Parathyroid adenoma (tissue), 2 donors: ENCODE results near the gene CLIC1.

Experiments used
- H2AFZ ChIP-seq: fragments of 300-600 bp; sonication (generic); one replicate; pipeline ENCODE4 v1.7.0; 2017; ENCODE audit warnings: antibody characterized with exemption, mild to moderate bottlenecking
- H3K27ac ChIP-seq: fragments of 300-600 bp; sonication (generic); one replicate; pipeline ENCODE4 v1.7.0; 2017
- H3K27me3 ChIP-seq: fragments of 300-600 bp; sonication (generic); one replicate; pipeline ENCODE4 v1.7.0; 2017; ENCODE audit warnings: low read length; ENCODE audit not compliant: control insufficient read depth, insufficient read depth
- H3K36me3 ChIP-seq: fragments of 300-600 bp; sonication (generic); one replicate; pipeline ENCODE4 v1.7.0; 2017; ENCODE audit warnings: low read length; ENCODE audit not compliant: control insufficient read depth, insufficient read depth
- H3K4me1 ChIP-seq: fragments of 300-600 bp; sonication (generic); one replicate; pipeline ENCODE4 v1.7.0; 2017; ENCODE audit warnings: control low read depth
- H3K4me2 ChIP-seq: fragments of 300-600 bp; sonication (generic); one replicate; pipeline ENCODE4 v1.7.0; 2017; ENCODE audit warnings: low read length
- H3K4me3 ChIP-seq: fragments of 300-600 bp; sonication (generic); one replicate; pipeline ENCODE4 v1.7.0; 2017; ENCODE audit warnings: low read depth, low read length
- H3K79me2 ChIP-seq: fragments of 300-600 bp; sonication (generic); one replicate; pipeline ENCODE4 v1.7.0; 2017; ENCODE audit warnings: control low read depth
- H3K9ac ChIP-seq: fragments of 300-600 bp; sonication (generic); one replicate; pipeline ENCODE4 v1.7.0; 2017; ENCODE audit warnings: mild to moderate bottlenecking
- H3K9me3 ChIP-seq: fragments of 300-600 bp; sonication (generic); one replicate; pipeline ENCODE4 v1.7.0; 2017; ENCODE audit warnings: low read length; ENCODE audit not compliant: control insufficient read depth
- CTCF ChIP-seq: fragments of 300-600 bp; sonication (generic); IDR thresholded peaks from one replicate; pipeline ENCODE4 v1.7.0; 2017; ENCODE audit warnings: antibody characterized with exemption, mild to moderate bottlenecking
- donor health status: primary hyperparathyroidism.

The CLIC1 gene

GRCh38 chr6:31736768-31737314 lies 511 bp upstream of the CLIC1 start:
- peak overlapping the region; percentile 95 for H3K4me2 ChIP-seq
- peak overlapping the region; percentile 99 for H3K4me3 ChIP-seq
- H3K4me1 ChIP-seq, result peaks cover 9% of the 10 kb centered on the region
- H3K9ac ChIP-seq, result no peak overlapping the region
- no peak for TF ChIP-seq CTCF
- H3K27ac ChIP-seq, result peak overlapping the region; percentile 84
- H3K9me3 ChIP-seq, result no peaks in the 10 kb centered on the region
- H3K36me3 ChIP-seq, result no peaks in the 10 kb centered on the region
- H2AFZ ChIP-seq, result peak overlapping the region; percentile 92
- H3K79me2 ChIP-seq, result no peaks in the 10 kb centered on the region
- H3K27me3 ChIP-seq, result no peaks in the 10 kb centered on the region

GRCh38 chr6:31734821-31735406 lies 1.4 kb downstream of the CLIC1 start:
- H3K4me3 ChIP-seq, result peak overlapping the region; percentile 99
- no peak for TF ChIP-seq CTCF
- peak overlapping the region; percentile 84 for H3K27ac ChIP-seq
- no peaks in the 10 kb centered on the region for H3K36me3 ChIP-seq
- H3K9me3 ChIP-seq, result no peaks in the 10 kb centered on the region
- H3K27me3 ChIP-seq, result no peaks in the 10 kb centered on the region
- H3K79me2 ChIP-seq, result no peaks in the 10 kb centered on the region
- peak overlapping the region; percentile 95 for H3K4me2 ChIP-seq
- peaks cover 9% of the 10 kb centered on the region for H3K4me1 ChIP-seq
- peak overlapping the region; percentile 29 for H2AFZ ChIP-seq
- no peak overlapping the region for H3K9ac ChIP-seq

GRCh38 chr6:31734247-31734820 lies 2.0 kb downstream of the CLIC1 start:
- peaks cover 8% of the 10 kb centered on the region for H3K4me1 ChIP-seq
- H3K9me3 ChIP-seq, result no peaks in the 10 kb centered on the region
- H3K36me3 ChIP-seq, result no peaks in the 10 kb centered on the region
- H3K27me3 ChIP-seq, result no peaks in the 10 kb centered on the region
- H3K79me2 ChIP-seq, result no peaks in the 10 kb centered on the region
- H3K4me2 ChIP-seq, result peak overlapping the region; percentile 95
- no peak overlapping the region for H2AFZ ChIP-seq
- TF ChIP-seq CTCF, result no peak
- peak overlapping the region; percentile 84 for H3K27ac ChIP-seq
- H3K9ac ChIP-seq, result no peak overlapping the region
- peak overlapping the region; percentile 99 for H3K4me3 ChIP-seq

- Histone ChIP-seq H2AFZ (no peak overlapping the region), H3K79me2 (no peaks in the 10 kb centered on the region), H3K4me1 (peaks cover 5% of the 10 kb centered on the region), H3K27ac (no peak overlapping the region), H3K9ac (no peak overlapping the region), H3K27me3 (no peaks in the 10 kb centered on the region), H3K36me3 (no peaks in the 10 kb centered on the region), H3K9me3 (no peaks in the 10 kb centered on the region), H3K4me3 (no peak overlapping the region), H3K4me2 (no peak overlapping the region)
- TF ChIP-seq CTCF, result no peak
Measured at GRCh38 chr6:31733734-31734133, 2.6 kb downstream of the CLIC1 start.

GRCh38 chr6:31732029-31732428 lies 4.3 kb downstream of the CLIC1 start:
- Histone ChIP-seq H3K79me2 (no peaks in the 10 kb centered on the region), H3K4me1 (peaks cover 5% of the 10 kb centered on the region), H3K36me3 (no peaks in the 10 kb centered on the region), H3K4me2 (no peak overlapping the region), H3K27ac (no peak overlapping the region), H3K4me3 (no peak overlapping the region), H3K9ac (no peak overlapping the region), H3K27me3 (no peaks in the 10 kb centered on the region), H3K9me3 (no peaks in the 10 kb centered on the region), H2AFZ (no peak overlapping the region)
- TF ChIP-seq CTCF, result no peak
